Measurements from ENCODE around the gene ERICH6B.
A peak's percentile ranks its signal among the peaks of the same experiment; 100 is the strongest.

DNA sequence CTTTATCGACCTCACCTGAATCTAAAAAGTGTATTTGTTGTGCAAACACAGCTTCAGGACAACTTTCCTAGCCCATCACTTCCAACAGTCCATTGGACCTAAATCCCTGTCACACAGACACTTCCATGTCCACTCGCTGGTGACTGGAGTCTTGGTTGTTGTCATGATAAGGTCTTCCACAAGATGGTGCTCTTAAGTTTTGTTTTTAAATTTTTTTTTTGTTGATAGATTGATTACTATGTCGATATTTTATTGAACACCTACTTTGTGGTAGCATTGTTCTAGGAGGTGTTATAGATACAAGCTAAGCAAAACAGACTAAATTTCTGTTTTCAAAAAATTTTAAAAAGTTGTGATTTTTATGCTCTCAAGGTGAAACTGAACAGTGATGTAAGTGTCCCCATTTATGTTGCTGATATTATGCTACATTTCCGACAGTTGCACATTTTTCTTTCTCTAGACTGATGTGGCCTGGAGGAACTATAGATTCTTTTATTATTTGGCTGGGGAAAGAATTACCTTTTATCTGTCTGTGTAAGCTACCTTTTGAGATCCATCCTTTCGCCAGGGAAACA is 8.1 kb upstream of the ERICH6B start:
- TF ChIP-seq, protein P1, sequence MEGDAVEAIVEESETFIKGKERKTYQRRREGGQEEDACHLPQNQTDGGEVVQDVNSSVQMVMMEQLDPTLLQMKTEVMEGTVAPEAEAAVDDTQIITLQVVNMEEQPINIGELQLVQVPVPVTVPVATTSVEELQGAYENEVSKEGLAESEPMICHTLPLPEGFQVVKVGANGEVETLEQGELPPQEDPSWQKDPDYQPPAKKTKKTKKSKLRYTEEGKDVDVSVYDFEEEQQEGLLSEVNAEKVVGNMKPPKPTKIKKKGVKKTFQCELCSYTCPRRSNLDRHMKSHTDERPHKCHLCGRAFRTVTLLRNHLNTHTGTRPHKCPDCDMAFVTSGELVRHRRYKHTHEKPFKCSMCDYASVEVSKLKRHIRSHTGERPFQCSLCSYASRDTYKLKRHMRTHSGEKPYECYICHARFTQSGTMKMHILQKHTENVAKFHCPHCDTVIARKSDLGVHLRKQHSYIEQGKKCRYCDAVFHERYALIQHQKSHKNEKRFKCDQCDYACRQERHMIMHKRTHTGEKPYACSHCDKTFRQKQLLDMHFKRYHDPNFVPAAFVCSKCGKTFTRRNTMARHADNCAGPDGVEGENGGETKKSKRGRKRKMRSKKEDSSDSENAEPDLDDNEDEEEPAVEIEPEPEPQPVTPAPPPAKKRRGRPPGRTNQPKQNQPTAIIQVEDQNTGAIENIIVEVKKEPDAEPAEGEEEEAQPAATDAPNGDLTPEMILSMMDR (IDR thresholded peaks at IDR 0.05; ENCODE audit: low read depth, low read length, poor library complexity, severe bottlenecking), result peak; percentile 59
- no peak for TF ChIP-seq EZH2phosphoT487 (IDR thresholded peaks at IDR 0.05; ENCODE audit: borderline replicate concordance, low read length)
